ENCODE measurements around the gene NRF1.

Gene NRF1

DNA sequence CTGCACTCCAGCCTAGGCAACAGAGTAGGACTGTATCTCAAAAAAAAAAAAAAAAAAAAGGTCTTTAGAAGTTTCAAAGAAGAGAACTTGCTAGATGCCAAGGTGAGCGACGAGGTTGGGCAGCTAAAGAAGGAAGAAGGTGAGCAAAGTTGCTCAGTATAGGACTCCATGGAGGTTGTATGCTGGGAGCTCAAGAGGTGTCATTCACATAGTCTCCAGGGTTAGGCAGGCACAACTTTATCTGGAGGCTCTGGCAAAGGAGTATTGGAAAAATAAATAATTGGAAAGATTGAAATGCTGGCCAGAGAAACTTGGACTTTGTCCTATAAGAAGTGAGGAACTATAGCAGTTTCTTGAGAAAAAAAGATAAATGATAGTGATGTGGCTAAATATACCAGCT is 74.5 kb downstream of the NRF1 start:
- no peak for DNase-seq (ENCODE audit: low read depth)

DNA sequence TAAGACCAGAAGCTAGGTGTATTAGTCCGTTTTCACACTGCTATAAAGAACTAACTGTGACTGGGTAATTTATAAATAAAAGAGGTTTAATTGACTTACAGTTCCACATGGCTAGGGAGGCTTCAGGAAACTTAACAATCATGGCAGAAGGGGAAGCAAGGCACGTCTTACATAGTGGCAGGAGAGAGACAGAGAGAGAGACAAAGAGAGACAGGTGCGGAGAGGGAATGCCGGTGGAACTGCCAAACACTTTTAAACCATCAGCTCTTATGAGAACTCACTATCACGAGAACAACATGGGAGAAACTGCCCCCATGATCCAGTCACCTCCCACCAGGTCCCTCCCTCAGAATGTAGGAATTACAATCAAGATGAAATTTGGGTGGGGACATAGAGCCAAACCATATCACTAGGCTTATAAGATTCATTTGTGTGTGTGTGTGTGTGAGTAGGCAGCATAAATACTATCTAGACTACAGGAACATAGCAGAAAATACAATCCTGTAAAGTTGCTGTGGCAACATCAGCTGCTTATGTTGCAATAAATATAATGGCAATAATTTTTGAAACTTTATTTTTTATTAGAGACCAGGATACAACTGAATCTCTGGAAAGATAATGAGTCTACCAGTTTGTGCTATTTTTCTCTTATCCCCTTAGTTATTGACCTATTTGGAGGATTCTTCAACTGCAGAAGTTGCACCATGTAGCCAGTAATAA is 77.1 kb downstream of the NRF1 start:
- DNase-seq (ENCODE audit: low read depth), result no peak

DNA sequence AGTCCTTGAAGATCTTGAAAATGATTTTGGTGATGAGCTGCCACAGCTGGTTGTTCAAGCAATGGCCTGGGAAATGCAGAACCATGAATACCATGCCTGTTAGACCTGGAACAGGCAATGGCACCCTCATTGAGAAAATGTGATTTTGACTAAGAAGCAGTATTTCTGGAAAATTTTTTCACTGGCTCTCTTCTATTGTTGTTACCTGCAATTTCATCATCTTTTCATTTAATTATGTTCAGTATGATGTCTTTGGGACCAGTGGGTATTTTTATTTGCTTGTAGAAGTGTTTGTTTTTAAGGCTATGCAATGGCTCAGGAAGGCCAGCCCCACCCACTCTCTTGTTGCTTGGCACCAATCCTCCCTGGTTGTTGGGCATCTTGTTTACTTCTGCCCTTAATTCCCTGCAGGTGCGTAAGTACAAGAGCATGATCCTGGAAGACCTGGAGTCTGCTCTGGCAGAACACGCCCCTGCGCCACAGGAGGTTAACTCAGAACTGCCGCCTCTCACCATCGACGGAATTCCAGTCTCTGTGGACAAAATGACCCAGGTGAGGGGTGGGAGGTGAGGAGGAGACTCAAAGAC is 78.6 kb downstream of the NRF1 start:
- no peak for DNase-seq (ENCODE audit: low read depth)

DNA sequence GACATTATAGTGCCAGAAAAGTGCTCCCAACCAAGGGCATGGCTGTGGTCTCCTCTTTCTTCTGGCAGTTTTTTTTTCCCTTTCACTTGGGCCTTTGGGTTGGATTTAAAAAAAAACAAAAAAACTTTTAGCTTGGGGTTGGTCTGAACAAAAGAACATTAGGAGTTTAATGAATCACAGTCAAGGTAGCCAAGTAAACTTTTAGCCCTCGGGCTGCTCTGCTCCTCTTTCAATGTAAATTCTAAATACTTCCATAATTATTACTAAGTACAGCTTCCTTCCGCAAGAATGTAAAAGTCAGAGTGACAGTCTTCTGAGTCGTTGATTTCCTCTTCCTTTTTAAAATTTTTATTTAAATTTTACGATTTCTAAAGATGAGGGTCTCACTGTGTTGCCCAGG is 79.2 kb downstream of the NRF1 start:
- DNase-seq (ENCODE audit: low read depth), result no peak

GRCh38 chr7:129698516-129699418 is 87.2 kb downstream of the NRF1 start:
- no peak for DNase-seq (ENCODE audit: low read depth)

GRCh38 chr7:129702316-129702715 is 90.8 kb downstream of the NRF1 start:
- peak; percentile 3 for DNase-seq (ENCODE audit: low read depth)

GRCh38 chr7:129702761-129703338 is 91.3 kb downstream of the NRF1 start:
- no peak for DNase-seq (ENCODE audit: low read depth)

DNA sequence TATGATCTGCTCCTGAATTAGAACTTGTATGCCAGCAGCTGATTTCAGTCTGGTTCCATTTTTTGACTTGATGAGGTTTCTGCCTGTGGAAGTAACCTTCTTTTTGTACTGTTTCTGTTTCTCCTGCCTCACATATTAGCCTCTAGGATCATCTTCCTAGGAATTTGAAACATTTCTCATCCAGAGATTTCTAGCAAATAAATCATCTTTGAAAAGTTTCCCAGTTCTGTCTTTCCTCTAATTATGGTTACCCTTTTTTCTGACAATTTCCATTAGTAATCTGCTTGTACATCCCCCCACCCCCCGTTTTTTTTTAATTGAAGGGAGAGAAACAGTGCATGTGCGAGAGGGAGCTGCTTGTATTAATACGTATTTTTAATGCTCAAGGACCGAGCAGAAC is 92.2 kb downstream of the NRF1 start:
- no peak for DNase-seq (ENCODE audit: low read depth)

- no peak for DNase-seq (ENCODE audit: low read depth)
Measured at GRCh38 chr7:129707910-129708499, 96.5 kb downstream of the NRF1 start.

- no peak for DNase-seq (ENCODE audit: low read depth)
Measured at GRCh38 chr7:129713544-129713943, 102.0 kb downstream of the NRF1 start.

DNA sequence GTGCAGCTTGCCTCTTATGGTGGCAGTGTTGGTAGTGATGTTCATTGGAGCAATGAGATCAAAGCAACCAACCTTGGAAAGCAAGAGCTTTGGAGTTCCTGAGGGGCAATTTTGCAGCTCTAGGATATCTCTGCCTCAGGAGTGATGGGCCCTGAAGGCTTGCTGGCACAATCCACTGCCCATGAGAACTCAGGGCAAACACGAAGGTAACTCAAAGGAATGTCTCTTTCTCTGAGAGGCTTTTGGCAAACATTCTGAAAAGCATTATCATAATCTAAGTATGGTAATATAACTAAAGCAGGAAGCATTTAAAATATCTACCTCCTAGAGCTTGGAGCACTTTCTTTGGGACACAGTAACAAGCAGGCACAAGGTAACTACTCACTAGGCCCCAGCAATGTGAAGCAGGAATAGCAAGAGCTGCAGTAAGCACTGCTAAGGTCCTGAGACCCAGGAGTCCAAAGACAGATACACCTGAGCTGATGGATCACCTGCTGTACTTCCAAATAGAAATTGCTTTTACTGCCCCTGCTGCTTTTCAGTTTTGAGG is 103.1 kb downstream of the NRF1 start:
- no peak for DNase-seq (ENCODE audit: low read depth)

GRCh38 chr7:129719980-129720732 is 108.6 kb downstream of the NRF1 start:
- no peak for DNase-seq (ENCODE audit: low read depth)

- DNase-seq (ENCODE audit: low read depth), result no peak
Measured at GRCh38 chr7:129721068-129721467, 109.5 kb downstream of the NRF1 start.

GRCh38 chr7:129723679-129724078 is 112.2 kb downstream of the NRF1 start:
- DNase-seq (ENCODE audit: low read depth), result no peak

GRCh38 chr7:129724796-129725195 is 113.3 kb downstream of the NRF1 start:
- no peak for DNase-seq (ENCODE audit: low read depth)

DNA sequence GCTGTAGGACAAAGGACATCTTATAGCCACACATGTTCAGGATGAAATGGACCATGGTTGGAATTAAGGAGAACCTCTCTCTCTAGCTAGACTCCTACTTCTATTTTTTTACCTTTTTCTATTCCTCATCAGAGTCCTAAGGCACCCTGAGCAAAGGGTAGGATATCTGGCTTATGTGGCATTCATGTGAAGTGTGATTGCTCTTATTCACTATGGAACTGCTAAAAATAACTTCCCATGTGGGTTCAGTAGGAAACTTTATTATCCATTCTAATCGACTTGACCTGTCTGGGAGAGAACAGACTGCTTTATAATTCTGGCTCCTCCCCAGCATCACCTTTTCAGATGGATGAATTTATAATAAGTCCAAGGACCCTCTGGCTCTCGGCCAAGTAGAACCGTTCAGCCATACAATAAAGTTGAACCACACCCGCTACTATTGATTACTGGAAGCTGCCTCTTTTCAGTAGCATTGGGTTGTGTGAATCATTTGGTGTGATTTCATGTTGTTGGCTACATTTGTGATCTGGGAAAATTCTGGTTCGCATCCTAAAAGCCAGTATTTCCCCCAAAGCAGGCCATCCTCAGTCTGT is 117.5 kb downstream of the NRF1 start:
- no peak for DNase-seq (ENCODE audit: low read depth)

- DNase-seq (ENCODE audit: low read depth), result no peak
Measured at GRCh38 chr7:129729511-129729910, 118.0 kb downstream of the NRF1 start.

GRCh38 chr7:129730159-129730558 is 118.6 kb downstream of the NRF1 start:
- DNase-seq (ENCODE audit: low read depth), result no peak

DNA sequence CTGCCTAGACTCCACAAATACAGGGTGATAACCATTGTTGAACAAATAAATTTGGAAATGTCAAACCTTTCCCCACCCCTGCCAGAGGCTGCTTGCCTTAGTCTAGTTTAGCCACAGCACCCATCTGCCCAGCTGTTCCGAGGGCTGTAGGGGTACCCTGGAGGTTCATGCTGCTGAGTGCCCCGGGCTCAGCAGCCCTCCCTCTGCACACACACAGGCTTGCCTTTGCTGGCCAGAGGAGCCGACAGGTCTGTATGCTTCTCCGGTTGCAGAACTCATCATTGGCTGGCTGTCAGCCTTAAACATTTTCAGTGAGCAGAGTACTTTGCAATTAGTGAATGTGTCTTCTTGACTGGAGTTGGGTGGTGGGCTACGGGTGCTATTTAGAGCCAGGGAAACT is 122.9 kb downstream of the NRF1 start:
- no peak for DNase-seq (ENCODE audit: low read depth)

GRCh38 chr7:129739427-129739826 is 127.9 kb downstream of the NRF1 start:
- DNase-seq (ENCODE audit: low read depth), result no peak
